HCT116 (cell line): ENCODE data around the gene GRK5.

ENCODE experiments used
- CTCF ChIP-seq, 3 experiments: fragments of 200-600 bp in 1 of 3; sonication (generic) in 1 of 3; IDR thresholded peaks in 2 of 3; conservative IDR thresholded peaks in 1 of 3; 2 replicates each; pipeline ENCODE4 v1.5.1; 2012 to 2017; ENCODE audit warnings: low read depth in 2 of 3, low read length in 2 of 3, antibody characterized with exemption in 1 of 3, borderline replicate concordance in 1 of 3, control low read depth in 1 of 3, mild to moderate bottlenecking in 1 of 3, mixed read lengths in 1 of 3, mixed run types in 1 of 3, moderate library complexity in 1 of 3; ENCODE audit not compliant: insufficient read depth in 1 of 3
- EGR1 ChIP-seq: IDR thresholded peaks from 2 replicates; pipeline ENCODE4 v1.6.1; 2012; ENCODE audit warnings: low read depth
- EZH2 ChIP-seq: fragments of 200-600 bp; sonication (generic); IDR thresholded peaks from 2 replicates; pipeline ENCODE4 v1.6.1; 2017; ENCODE audit warnings: antibody characterized with exemption, mixed run types
- POLR2A ChIP-seq: IDR thresholded peaks from 2 replicates; pipeline ENCODE4 v1.7.0; 2011; ENCODE audit warnings: borderline replicate concordance; ENCODE audit not compliant: insufficient read depth, insufficient read length; ENCODE audit errors: extremely low read depth
- POLR2AphosphoS5 ChIP-seq: IDR thresholded peaks from 2 replicates; pipeline ENCODE4 v1.6.1; 2011; ENCODE audit warnings: mild to moderate bottlenecking, low read depth, low read length, moderate library complexity
- YY1 ChIP-seq: IDR thresholded peaks from 2 replicates; pipeline ENCODE4 v1.6.1; 2011; ENCODE audit warnings: low read length, low read depth, moderate library complexity, mild to moderate bottlenecking; ENCODE audit not compliant: insufficient replicate concordance; ENCODE audit errors: extremely low read depth

DNA sequence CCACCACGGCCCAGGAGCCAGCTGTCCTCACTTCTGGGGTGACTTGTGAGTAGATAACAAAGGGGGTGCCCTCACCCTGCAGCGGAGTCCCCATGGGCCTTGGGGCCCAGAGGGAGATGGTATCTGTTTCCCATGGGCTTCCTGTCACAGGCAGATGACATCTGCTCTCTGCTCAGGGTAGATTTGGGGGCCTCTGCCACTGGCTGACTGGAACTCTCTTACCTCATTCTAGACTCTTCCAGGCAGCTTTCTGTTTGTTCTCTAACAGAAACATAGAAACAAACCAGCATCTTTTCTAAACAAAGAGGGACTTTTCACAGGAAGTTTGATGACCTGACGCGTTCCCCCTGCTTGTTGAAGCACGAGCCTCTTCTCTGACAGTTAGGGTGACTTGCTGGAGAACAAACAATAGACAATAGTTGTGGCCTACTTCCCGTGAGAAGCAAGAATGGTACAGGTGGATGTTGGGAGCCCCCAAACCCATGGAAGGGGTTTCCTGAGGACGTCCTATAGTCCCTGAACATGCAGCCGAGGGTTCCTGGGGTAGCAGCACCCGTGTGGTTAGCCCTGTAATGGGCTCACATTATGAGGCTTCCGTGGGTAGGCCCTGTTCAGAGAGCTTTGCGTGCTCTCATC is 61.6 kb downstream of the GRK5 start:
- TF ChIP-seq POLR2A = no peak
- TF ChIP-seq POLR2AphosphoS5 = no peak
- no peak for TF ChIP-seq CTCF (IDR thresholded peaks at IDR 0.05 in 2 of 3, conservative IDR thresholded peaks at IDR 0.05 in 1 of 3; ENCODE audit: borderline replicate concordance in 1 of 3, insufficient read depth in 1 of 3, low read depth in 2 of 3, low read length in 2 of 3)
- no peak for TF ChIP-seq EZH2
- TF ChIP-seq YY1 = no peak
- no peak for TF ChIP-seq EGR1
